Pulmonary artery endothelial cell (primary cell): Measurements from ENCODE around the gene DOCK7. TPM values are rescaled to one million over a fixed set of nuclear protein-coding genes. Genes with fewer than 3 reads are reported as not detected.

Experiments used
- DNase-seq: peaks from one replicate; pipeline ENCODE4 v3.0.0-alpha.2; 2011; ENCODE audit warnings: low read depth, low spot score
- total RNA-seq: library from RNA; depleted of rRNA; stranded (reverse); fragments of >200 nt; gene quantifications from 2 replicates; pipeline ENCODE4 v1.2.3, GENCODE V29; 2014

Gene DOCK7
- total RNA-seq, 1 donor from 2014 or later = 37.1 TPM

DNA sequence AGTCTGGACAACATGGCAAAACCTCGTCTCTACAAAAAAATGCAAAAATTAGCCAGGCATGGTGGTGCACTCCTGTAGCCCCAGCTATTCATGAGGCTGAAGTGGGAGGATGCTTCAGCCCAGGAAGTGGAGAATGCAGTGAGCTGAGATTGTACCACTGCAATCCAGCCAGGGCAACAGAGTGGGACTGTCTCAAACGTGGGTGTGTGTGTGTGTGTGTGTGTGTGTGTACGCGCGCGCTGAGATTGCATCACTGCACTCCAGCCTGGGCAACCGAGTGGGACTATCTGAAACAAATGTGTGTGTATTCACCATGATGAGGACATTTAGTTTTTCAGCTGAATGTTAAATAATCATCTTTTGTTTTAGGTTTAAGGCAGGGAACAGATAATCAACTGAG is 230.2 kb downstream of the DOCK7 start:
- no peak for DNase-seq

DNA sequence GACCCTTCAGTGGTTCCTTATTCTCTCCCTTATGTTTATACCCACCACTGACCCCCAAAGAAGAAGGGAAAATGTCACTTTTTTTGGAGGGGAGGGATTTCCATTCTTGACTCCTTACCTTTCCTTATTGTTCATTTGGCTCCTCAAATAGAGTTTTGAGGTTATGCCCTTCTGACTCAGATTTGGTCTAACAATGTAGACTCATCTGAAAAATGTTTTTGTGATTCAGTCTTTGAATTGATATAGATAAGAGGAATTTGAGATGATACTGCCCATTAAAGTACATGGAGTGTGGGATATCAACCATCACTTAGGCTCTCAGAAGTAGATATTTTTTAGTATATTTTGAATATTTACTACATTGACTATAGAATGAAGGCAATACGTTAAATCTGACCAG is 235.2 kb downstream of the DOCK7 start:
- no peak for DNase-seq

DNA sequence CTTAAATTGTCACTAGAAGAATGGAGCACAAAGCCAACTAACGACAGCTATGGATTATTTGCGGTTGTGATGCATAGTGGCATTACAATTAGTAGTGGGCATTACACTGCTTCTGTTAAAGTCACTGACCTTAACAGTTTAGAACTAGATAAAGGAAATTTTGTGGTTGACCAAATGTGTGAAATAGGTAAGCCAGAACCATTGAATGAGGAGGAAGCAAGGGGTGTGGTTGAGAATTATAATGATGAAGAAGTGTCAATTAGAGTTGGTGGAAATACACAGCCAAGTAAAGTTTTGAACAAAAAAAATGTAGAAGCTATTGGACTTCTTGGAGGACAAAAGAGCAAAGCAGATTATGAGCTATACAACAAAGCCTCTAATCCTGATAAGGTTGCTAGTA is 237.9 kb downstream of the DOCK7 start:
- no peak for DNase-seq

DNA sequence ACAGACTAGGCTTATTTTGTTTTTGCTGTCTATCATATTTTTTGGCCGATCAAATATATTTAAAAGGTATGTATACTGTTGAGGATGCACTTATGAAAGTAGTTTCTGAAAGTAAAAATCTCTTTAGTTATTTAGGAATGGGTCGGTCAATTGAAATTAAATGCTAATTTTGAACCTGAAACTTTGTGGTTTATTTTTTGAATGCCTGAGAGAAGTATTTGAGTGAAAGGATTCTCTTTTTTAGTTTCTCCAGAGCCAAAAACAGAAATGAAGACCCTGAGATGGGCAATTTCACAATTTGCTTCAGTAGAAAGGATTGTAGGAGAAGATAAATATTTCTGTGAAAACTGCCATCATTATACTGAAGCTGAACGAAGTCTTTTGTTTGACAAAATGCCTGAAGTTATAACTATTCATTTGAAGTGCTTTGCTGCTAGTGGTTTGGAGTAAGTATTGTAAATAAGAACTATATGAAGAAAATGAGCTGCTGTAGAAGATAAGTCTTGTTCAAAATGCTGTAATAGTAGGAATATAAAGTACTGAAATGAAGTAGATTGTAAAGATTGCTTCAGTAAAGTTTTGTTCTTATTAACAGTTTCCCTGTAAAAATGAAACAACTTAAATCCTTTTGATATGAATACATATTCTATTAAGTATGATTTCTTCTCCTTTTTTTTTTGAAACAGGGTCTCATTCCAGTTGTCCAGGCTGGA is 239.8 kb downstream of the DOCK7 start:
- DNase-seq = no peak

DNA sequence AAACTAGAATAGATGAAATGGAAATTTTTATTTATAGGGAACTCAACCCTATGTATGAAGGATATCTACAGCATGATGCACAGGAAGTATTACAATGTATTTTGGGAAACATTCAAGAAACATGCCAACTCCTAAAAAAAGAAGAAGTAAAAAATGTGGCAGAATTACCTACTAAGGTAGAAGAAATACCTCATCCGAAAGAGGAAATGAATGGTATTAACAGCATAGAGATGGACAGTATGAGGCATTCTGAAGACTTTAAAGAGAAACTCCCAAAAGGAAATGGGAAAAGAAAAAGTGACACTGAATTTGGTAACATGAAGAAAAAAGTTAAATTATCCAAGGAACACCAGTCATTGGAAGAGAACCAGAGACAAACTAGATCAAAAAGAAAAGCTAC is 243.5 kb downstream of the DOCK7 start:
- DNase-seq = no peak

DNA sequence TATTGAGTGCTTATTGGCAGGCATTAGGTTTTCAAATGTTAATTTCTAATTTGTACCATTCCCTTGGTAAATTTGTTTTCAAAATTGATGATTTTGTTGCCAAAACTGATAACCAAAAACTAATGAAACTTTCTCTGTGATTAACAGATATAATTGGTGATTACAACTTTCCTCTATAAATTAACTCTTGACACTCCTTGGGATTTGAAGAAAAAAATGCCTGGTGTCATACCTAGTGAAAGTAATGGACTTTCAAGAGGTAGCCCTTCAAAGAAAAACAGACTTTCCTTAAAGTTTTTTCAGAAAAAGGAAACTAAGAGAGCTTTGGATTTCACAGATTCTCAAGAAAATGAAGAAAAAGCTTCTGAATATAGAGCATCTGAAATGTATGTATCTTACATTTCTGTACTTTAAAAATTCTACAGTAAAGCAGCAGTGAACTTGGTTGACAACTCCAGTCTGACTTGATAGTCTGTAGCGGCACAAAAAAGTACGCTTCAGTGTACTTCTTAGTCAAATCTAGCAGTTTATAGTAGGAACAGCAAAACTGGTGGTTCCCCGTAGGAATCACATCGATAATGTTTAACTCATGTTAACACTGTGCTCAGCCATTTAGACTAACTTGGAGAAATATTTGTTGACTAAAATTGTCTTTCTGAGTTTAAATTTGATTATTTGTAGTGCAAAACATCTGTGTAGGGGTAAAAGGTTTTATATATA is 248.4 kb downstream of the DOCK7 start:
- no peak for DNase-seq

DNA sequence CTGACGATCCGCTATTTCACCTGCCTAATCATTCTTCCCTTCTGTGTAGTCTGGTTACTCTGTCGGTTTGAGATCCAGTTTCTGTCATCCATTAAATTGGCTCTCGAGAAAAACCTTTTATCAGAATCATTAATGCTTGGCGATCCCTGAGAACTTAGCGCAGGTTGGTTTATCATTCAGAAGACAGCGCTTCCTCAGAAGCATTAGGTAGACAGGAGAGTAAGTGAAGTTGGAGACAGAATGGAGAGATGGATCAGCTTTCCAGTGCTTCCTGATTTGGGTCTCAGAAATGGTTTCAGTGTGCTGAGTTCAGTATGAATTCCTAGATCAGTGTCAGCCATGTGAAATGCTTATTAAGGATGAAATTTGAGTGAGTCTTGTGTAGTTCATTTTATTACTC is 250.0 kb downstream of the DOCK7 start:
- no peak for DNase-seq

DNA sequence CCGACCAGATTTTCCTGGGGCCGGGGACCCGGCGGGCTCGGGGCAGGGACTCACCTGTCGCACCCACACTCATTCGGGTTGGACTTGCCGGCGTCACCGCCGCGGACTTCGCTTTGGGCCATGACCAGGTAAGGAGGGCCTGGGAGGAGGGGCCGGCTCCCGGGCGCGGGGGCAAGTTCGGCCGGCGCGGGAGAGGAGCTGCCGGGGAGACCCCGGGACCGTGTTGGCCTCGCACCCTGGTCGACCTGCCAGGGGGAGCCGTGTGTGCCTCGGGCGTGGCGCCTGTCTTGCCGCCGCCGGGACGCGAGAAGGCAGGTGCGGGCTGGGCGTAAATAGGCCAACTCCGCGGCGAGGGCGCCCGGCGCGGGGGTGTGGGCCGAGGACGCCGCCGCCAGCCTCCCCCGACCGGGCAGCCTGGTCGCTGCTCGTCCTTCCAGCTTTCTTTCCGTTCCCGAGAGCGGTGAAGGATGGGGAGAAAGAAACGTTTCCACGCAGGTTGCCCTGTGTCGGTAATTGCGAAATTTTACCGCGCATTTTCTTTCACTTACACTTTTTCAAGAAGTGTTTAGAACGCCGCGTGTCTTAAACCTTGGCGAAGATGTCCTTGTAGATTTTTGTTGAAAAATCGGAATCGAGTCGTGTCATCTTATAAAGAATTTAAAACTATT is 250.8 kb downstream of the DOCK7 start:
- DNase-seq = no peak

DNA sequence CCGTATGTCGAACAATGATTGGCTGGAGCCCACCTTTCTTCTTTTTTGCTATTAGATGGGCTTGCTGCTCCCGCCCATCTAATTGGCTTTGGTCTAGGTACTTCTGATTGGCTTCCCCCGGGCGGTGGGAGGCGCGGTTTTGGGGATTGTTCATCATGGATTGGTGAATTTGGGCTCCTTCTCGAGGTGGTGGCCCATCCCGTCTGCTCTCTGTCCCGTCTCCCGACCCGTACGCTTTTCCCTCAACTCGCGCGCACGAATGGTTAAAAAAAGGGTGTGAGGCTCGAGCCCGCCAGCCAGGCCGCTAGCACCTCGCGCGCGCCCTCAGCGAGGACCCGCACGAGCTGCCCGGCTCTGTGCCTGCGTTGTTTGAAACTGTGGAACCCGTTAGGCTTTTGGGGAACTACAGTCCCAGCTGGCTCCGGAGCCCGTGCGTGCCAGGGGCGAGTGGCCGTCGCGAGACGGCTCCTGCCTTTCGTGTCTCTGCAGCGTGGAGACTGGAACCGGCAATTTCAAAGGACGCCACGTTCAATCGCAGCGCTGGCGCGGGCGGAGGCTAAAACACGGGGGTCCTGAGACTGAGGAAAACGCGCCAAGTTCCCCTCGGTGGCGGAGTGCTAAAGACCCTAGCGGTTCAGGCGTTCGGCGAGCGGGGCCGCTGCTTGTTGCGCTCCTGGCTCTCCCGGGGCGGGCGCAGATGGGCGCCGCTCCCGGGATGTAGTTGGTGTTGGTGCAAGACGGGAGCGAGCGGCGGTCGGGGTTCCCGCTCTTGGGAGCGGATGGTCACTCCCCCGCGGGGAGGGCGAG is 251.5 kb downstream of the DOCK7 start, which contains the start of gene USP1:
TSS of gene USP1 (plus strand) at position 584 of the 807 bp plus-strand sequence. CDS start 2,819 bp downstream, outside the sequence.
- peak; percentile 99 for DNase-seq

DNA sequence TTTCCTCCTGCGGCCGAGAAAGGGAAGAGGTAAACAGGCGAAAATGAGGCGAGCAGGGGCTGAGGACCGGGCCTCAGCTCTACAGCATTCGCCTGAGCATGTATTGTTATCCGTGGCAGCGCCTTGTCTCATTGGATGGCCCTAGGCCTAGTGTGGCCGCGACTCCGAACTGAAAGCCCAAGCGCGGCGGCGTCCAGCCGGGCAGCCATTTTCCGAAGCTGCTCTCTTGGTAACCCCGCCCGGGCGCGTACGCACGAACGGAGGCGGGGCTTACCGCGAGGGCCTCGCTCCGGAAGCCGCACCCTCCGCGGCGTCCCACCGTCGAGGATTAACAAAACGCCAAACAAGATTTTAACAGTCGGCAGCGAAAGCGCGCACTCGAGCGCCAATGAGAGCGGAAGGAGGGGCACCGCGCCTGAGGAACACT is 252.1 kb downstream of the DOCK7 start:
- DNase-seq = no peak

DNA sequence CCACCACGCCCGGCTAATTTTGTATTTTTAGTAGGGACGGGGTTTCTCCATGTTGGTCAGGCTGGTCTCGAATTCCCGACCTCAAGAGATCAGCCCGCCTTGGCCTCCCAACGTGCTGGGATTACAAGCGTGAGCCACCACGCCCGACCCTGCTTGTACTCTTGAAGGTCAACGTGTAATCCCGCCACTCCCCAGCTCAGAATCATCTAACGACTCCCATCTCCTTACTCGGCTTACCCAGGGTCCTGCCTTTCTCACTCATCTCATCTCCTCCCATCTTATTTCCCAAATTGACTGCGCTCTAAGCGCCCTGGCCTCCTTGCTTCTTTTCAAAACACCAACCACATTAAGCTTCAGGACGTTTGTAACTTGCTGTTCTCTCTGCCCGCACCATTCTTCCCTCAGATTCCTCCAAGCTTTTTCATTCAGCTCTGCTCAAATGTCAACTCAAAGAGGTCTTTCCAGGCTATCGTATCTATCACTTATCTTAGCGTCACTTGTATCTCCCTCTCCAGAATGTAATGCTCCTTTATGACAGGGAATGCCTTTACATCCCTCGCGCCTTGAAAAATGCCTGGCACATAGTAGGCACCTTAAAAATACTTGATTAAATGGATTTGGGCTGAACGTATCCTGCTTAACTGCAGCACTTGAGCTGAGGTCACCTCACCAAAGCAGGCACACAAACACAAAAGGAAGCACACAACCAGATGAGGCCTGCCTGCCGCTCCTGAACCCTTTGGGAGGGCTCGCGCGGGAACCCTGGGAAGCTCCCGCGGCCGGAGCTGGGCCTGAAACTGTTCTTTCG is 252.8 kb downstream of the DOCK7 start:
- DNase-seq = peak; percentile 8

DNA sequence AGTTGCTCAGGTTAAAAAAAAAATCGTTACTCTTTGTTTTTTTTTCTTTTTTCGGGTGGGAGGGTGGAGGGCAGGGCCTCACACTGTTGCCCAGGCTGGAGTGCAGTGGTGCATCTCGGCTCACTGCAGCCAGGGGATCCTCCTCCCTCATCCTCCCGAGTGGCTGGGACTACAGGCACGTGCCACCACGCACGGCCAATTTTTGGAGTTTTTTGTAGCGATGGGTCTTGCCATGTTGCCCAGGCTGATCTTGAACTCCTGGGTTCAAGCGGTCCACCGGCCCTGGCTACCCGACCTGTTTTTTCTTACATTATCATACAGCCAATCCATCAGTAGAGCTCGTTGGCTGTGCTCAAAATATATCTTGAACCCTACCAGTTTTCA is 253.6 kb downstream of the DOCK7 start:
- no peak for DNase-seq

DNA sequence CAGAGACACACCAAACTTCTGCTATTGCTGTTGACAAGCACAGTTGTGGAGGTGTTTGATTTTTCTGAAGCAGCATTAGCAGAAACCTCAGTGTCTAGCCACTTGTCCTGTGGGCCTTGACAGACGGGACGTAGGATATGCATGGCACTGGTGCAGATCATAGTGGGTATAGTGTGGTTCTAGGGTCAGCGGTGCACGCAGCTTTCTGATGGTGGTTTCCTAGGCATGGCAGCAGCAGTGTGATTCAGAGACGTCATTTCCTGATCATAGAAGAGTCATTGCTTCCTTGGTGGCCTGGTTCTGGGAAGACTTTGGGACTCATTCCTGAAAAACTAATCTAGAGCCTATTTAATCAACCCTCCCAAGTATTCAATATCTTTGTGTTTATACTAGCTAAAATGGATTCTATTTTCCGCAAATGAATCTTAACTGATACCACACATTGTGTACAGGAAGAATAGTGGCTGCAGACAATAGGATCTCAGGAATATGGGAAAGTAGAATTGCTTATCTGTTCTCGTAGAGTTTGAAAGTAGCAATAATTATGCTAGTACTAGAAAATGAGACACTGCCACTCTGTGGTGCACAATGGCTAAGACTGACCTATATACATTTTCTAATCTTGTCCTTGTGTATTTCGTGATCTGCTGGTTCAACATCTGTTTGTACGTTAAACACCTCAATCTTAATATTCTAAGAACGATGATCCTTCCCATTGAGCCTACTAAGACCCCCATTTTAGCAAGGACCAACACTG is 254.1 kb downstream of the DOCK7 start:
- no peak for DNase-seq

DNA sequence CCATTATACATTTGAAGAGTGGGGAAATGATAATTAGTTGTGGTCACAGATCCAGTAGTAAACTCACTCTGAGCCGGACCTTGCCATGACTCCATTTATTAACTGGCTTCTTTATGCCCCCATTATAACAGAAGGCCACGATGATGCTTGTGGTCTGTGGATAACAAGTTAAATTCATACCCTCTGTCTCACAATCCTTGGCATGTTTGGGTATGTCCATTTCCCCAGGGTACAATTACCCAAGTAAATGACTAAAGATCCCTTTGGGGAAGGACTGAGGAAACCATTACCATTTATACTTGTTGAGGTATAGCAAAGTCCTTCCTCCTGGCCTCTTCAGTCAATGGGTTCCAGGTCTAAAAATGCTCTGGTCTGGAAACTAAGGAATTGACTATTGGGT is 258.6 kb downstream of the DOCK7 start:
- DNase-seq = no peak

DNA sequence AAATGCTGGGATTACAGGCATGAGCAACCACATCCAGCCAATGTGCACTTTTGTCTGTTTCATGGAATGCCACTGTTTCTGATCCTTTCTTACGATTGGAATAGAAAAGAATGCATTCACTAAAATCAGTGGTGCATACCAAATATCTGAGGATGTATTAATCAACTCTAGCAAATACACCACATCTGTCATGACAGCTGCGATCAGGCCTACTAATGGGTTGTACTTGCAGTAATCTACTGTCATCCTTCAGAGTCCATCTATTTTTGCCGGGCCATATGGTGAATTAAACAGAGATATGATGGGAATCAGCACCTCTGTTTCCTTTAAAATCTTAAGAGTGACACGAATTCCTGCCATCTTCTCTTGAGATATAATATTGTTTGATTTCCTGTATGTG is 259.8 kb downstream of the DOCK7 start:
- DNase-seq = no peak

DNA sequence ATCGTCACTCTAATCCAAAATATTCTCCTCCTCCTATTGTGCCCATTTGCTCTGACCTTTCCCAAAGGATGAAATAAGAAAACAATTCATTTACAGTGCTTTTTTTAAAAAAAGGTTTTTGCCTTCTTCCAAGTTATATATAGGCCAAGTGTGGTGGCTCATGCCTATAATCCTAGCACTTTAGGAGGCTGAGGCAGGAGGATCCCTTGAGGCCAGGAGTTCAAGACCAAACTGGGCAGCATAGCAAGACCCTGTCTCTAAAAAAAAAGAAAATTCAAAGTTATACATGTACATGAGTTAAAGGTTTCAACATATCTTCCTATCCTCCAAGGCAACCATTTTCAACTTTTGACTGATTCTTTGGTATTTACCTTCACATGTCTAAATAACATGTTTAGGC is 261.4 kb downstream of the DOCK7 start:
- no peak for DNase-seq

DNA sequence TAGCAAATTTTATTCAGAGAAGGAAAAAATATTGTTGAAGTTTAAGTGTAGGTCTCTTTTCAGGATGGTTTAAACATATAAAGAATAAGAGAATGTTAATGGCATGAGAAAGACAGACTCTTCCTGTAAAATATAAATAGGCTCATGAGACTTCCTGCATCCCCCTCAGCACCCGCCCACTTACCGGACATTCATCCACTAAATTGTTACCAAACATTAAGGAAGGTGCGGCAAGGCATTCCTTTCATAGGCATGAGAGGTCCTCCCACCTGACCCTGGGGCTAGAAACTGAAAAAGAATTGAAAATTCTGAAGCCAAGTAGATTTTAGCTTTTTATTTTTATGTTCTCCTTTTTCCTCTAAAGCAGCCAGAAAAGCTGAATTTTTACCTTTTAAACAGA is 261.9 kb downstream of the DOCK7 start:
- no peak for DNase-seq

DNA sequence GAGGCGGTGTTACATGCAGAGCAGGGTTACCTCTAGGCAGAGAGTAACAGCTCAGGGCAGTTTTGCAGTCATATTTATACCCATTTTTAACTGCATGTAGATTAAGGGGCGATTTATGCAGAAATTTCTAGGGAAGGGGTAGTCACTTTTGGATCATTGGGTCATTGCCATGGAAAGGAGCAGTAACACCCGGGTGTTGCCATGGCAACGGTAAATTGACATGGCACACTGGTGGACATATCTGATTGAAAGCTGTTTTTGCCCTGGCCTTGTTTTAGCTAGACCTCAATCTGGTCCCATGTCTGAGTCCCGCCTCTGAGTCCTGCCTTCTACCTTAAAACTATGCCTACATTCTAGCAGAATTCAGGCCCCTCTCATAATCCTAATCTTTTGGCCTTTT is 263.1 kb downstream of the DOCK7 start:
- DNase-seq = no peak

DNA sequence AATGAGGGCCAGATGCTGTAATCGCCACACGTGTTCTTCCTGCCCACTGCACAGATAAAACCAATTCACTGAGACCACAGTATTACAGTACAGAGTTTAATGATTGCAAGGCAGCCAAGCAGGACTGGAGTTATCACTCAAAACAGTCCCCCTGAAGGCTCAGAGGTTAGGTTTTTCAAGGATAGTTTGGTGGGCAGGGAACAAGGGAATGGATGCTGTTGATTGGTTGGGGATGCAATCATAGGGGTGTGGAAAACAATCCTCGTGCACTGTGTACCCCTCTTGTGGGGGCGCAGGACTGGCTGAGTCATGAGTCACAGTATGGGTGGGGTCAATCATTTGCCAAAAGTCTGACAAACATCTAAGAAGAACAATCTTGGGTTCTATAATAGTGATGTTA is 263.8 kb downstream of the DOCK7 start:
- no peak for DNase-seq

DNA sequence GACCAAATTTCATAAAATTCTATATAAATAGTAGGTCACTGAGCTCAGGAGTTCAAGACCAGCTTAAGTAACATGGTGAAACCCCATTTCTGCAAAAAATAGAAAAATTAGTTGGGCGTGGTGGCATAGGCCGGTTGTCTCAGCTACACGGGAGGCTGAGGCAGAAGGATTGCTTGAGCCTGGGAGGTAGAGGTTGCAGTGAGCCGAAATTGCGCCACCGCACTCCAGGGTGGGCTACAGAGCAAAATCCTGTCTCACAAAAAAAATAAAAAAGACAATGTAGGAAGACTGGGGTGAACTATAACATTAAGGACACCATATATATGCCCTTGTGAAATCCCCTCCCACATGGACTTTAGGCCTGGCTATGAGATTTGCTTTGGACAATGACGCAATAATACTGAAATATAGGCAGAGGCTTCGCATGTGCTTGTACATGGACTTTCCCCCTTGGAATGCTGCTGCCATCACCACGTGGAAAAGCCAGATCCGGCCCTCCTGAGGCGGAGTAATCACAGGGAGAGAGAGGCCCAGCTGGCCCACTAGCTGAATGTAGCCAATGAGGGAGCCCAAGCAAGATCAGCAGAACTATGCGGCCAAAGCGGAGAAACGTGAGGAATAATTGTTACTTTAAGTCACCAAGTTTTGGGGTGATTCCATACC is 264.5 kb downstream of the DOCK7 start:
- DNase-seq = no peak
